Measurements from ENCODE around the gene CCDC24. TPM values are rescaled to one million over a fixed set of nuclear protein-coding genes. Genes with fewer than 3 reads are reported as not detected.

Gene CCDC24
- 1 to 10 TPM; 1.0 to 1.8 (median 1.2) TPM for total RNA-seq

DNA sequence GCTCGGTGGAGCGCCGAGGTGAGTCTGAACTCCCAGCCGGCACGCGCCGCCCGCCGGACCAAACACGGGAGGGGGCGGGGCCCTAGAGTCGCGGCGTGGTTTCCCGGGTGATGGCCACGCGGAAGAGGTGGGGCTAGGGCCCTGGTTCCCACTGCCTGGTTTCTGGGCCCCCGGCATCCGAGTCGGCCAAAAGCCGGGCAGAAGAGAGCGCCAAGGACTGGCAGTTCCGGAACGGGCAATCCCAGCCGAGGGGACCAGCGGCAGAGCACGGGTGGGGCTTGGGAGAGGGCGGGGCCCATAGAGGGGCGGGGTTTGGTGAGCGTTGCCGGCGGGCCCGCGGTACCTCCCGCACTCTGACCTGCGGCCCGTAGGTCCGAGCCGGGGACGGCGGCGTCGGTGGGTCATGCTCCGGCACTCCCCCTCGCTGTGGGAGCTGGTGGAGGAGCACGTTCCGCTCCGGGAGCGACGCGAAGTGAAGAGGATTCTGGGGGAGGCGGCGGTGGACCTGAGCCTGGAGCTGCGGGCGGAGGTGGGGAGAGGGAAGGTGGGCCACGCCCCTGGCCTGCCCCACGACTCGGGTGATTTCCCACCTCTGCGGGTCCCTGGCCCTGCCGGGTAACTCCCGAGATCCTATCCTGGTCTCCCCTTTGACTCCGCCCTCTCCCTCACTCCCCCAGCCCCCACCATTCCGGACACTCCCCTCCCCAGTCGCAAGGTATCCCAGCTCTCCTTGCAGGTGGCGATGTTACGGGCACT, at the start of gene CCDC24:
Gene CCDC24, plus strand, starts transcription at position 124 of the 756 bp plus-strand sequence. Its CDS starts 280 bp downstream, at position 404.
- ATAC-seq, result peak; percentile 85 to 86
- Mint-ChIP-seq H3K27me3 (ENCODE audit: low read depth) (no peaks in the 10 kb centered on the region), H3K4me3 (peak within 1 kb of the TSS; percentile 90), H3K4me1 (ENCODE audit: low read depth) (peaks cover 11% of the 10 kb centered on the region), H3K36me3 (ENCODE audit: insufficient read depth) (no peaks in the 10 kb centered on the region), H3K9me3 (no peaks in the 10 kb centered on the region)
- DNase-seq, result peak; percentile 64

- Mint-ChIP-seq H3K4me3 (no peak overlapping the region), H3K36me3 (ENCODE audit: insufficient read depth) (peaks cover 21% of the 10 kb centered on the region), H3K27me3 (ENCODE audit: low read depth) (no peaks in the 10 kb centered on the region), H3K4me1 (ENCODE audit: low read depth) (peaks cover 27% of the 10 kb centered on the region), H3K9me3 (no peaks in the 10 kb centered on the region)
- no peak for DNase-seq
- ATAC-seq, result no peak
These were observed 49.0 kb upstream of the CCDC24 start for GRCh38 chr1:43942411-43942810.

- Mint-ChIP-seq H3K4me3 (peak overlapping the region; percentile 93), H3K27me3 (ENCODE audit: low read depth) (no peaks in the 10 kb centered on the region), H3K9me3 (no peaks in the 10 kb centered on the region), H3K36me3 (ENCODE audit: insufficient read depth) (peaks cover 15% of the 10 kb centered on the region), H3K4me1 (ENCODE audit: low read depth) (peaks cover 48% of the 10 kb centered on the region)
- ATAC-seq (no peak), DNase-seq (no peak)
These were observed 46.5 kb upstream of the CCDC24 start for GRCh38 chr1:43944860-43945259.

GRCh38 chr1:43945674-43946235, 45.6 kb upstream of the CCDC24 start:
- Mint-ChIP-seq H3K4me1 (ENCODE audit: low read depth) (peaks cover 52% of the 10 kb centered on the region), H3K27me3 (ENCODE audit: low read depth) (no peaks in the 10 kb centered on the region), H3K36me3 (ENCODE audit: insufficient read depth) (peaks cover 18% of the 10 kb centered on the region)

GRCh38 chr1:43946236-43947060, 45.0 kb upstream of the CCDC24 start, which contains the start of gene IPO13:
TSS of gene IPO13 (plus strand) at chr1:43946950. CDS start at chr1:43947601, 651 bp downstream.
- H3K4me1 Mint-ChIP-seq (ENCODE audit: low read depth), result peaks cover 52% of the 10 kb centered on the region
- peaks cover 20% of the 10 kb centered on the region for H3K36me3 Mint-ChIP-seq (ENCODE audit: insufficient read depth)
- ATAC-seq (peak; percentile 96), DNase-seq (peak; percentile 93)
- H3K4me3 Mint-ChIP-seq, result peak within 1 kb of the TSS; percentile 93
- no peaks in the 10 kb centered on the region for H3K9me3 Mint-ChIP-seq
- no peaks in the 10 kb centered on the region for H3K27me3 Mint-ChIP-seq (ENCODE audit: low read depth)

More at GRCh38 chr1:43945674-43946235, 45.6 kb upstream of the CCDC24 start:
- no peak for ATAC-seq
- peak overlapping the region; percentile 93 for H3K4me3 Mint-ChIP-seq
- DNase-seq, result no peak
- H3K9me3 Mint-ChIP-seq, result no peaks in the 10 kb centered on the region

DNA sequence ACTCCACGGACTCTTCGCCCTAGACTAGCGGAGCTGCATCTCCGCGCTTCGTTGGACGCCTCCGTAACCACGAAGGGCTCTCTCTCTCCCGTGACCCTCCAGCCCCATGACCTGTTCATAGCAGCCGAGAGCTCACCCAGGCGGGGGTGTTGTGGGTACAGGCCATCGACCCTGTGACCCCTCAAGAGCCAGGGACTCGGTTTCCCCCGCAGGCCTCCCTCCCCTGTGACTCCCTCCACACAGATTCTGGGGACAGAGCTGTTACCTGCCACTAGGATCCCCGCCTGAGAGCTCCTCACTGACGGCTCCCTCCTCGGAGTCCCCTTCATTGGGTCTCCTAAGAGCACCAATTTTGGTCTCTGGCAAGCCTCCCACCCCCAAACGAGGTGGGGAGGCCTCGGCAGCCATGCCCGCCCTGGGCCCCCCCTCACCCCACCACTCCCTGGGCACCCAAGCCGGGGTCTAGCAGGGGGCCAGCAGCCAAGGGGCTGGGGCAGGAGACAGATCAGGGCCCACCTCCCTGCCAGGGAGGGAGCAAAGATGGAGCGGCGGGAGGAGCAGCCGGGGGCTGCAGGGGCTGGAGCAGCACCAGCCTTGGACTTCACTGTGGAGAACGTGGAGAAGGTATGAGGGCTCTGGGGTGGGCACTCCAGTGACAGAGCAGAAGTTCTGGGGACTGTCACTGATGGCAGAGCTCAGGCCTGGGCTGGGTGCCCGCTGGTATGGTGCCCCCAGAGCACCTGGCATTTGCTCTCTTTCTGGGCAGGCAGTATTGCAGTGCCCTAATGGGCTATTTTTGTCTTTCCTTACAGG, 44.1 kb upstream of the CCDC24 start:
- Mint-ChIP-seq H3K27me3 (ENCODE audit: low read depth) (no peaks in the 10 kb centered on the region), H3K9me3 (no peaks in the 10 kb centered on the region), H3K4me1 (ENCODE audit: low read depth) (peaks cover 52% of the 10 kb centered on the region), H3K4me3 (peak overlapping the region; percentile 93), H3K36me3 (ENCODE audit: insufficient read depth) (peaks cover 17% of the 10 kb centered on the region)
- no peak for DNase-seq
- peak; percentile 2 for ATAC-seq

- no peaks in the 10 kb centered on the region for H3K27me3 Mint-ChIP-seq (ENCODE audit: low read depth)
- H3K36me3 Mint-ChIP-seq (ENCODE audit: insufficient read depth), result peaks cover 15% of the 10 kb centered on the region
- DNase-seq, result no peak
- H3K4me1 Mint-ChIP-seq (ENCODE audit: low read depth), result peaks cover 50% of the 10 kb centered on the region
- H3K4me3 Mint-ChIP-seq, result peak overlapping the region; percentile 93
- no peak for ATAC-seq
- H3K9me3 Mint-ChIP-seq, result no peaks in the 10 kb centered on the region
These were observed 43.4 kb upstream of the CCDC24 start for GRCh38 chr1:43947874-43948437.

DNA sequence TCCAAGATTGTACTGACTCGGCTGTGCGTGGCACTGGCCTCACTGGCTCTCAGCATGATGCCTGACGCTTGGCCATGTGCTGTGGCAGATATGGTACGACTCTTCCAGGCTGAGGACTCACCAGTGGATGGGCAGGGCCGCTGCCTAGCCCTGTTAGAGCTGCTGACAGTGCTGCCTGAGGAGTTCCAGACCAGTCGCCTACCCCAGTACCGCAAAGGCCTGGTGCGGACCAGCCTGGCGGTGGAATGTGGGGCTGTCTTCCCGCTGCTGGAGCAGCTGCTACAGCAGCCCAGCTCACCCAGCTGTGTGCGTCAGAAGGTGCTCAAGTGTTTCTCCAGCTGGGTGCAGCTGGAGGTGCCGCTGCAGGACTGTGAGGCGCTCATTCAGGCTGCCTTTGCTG, 41.7 kb upstream of the CCDC24 start:
- Mint-ChIP-seq H3K9me3 (no peaks in the 10 kb centered on the region), H3K4me1 (ENCODE audit: low read depth) (peaks cover 43% of the 10 kb centered on the region), H3K36me3 (ENCODE audit: insufficient read depth) (peaks cover 12% of the 10 kb centered on the region), H3K4me3 (no peak overlapping the region), H3K27me3 (ENCODE audit: low read depth) (no peaks in the 10 kb centered on the region)
- ATAC-seq (no peak), DNase-seq (no peak)

DNA sequence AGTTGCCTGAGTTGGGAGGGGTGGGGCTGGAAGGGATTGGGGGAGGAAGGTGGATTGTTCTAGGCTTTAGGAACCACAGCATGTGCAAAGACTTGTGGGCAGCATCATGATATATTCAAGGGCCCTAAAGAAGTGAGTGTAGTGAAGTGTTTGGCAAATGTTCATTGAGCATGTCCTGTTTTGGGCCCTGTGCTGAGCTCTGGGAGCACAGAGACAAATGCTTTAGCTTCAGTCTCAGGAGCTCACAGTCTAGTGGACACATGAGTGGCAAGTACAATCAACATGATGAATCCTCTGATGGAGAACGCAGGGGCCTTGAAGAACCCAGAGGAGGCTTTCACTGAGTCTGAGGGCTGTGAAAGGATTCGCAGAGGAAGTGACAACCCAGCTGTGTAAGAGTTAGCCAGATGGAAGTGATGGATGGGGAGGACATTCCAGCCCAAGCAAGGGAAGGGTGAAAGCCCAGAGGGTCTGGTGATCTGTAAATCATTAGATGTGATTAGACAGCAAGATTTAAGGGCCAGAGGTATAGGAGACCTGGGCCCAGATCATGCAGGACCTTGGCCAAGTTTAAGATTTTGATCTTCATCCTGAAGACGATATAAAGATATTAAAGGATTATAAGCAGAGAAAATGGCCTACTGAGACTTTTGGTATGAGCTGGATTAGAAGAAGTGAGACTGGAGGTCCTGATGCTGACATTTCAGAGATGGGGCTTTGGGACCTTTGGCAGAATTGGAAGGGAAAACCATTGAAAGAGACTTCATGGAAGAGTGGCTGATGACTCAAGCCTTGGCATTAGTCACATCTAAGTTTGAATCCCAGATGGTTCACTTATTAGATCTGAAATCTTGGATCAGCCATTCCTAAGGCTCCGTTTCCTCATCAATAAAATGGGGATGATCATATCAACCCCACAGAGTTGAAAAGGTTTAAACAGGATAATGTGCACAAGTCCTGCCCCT, 40.1 kb upstream of the CCDC24 start:
- no peak overlapping the region for H3K4me3 Mint-ChIP-seq
- peaks cover 9% of the 10 kb centered on the region for H3K36me3 Mint-ChIP-seq (ENCODE audit: insufficient read depth)

DNA sequence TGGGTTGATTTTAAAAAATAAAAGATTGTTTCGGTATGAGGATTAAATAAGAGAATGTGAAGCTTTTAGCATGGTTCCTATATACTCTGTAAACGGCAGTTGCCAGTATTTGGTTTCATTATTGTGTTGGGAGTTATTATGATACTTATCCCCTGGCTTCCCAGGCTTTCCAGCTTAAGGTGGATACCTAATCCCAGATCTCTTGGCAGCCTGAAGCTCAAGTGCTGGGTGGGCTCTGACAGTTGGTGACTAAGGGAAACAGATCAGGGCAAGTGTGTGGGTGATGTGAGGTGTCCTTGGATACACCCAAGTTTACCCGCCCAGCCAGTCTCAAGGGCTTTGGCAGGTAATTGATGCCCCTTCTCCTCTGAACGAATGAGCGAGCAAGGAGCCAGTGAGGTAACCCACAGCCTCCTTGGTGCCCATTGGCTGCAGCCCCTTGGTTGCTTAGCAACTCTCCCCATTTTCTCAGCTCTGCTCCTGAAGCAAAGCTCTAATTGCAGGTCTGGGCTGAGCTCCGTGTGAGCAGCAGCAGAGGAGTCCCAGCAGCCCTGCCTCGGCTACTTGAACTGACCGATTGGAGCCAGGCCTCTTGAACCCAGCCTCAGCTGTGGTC, 38.6 kb upstream of the CCDC24 start:
- no peak for DNase-seq
- no peak overlapping the region for H3K4me3 Mint-ChIP-seq
- peaks cover 13% of the 10 kb centered on the region for H3K36me3 Mint-ChIP-seq (ENCODE audit: insufficient read depth)
- no peak for ATAC-seq
- no peaks in the 10 kb centered on the region for H3K9me3 Mint-ChIP-seq
- no peaks in the 10 kb centered on the region for H3K27me3 Mint-ChIP-seq (ENCODE audit: low read depth)
- H3K4me1 Mint-ChIP-seq (ENCODE audit: low read depth), result peaks cover 24% of the 10 kb centered on the region

More for the DNA sequence above, 40.1 kb upstream of the CCDC24 start:
- H3K9me3 Mint-ChIP-seq, result no peaks in the 10 kb centered on the region
- peaks cover 29% of the 10 kb centered on the region for H3K4me1 Mint-ChIP-seq (ENCODE audit: low read depth)
- no peak for ATAC-seq
- DNase-seq, result no peak
- no peaks in the 10 kb centered on the region for H3K27me3 Mint-ChIP-seq (ENCODE audit: low read depth)

GRCh38 chr1:43953361-43953760, 38.0 kb upstream of the CCDC24 start:
- DNase-seq (no peak), ATAC-seq (no peak)
- Mint-ChIP-seq H3K27me3 (ENCODE audit: low read depth) (no peaks in the 10 kb centered on the region), H3K9me3 (no peaks in the 10 kb centered on the region), H3K36me3 (ENCODE audit: insufficient read depth) (peaks cover 18% of the 10 kb centered on the region), H3K4me3 (no peak overlapping the region), H3K4me1 (ENCODE audit: low read depth) (peaks cover 19% of the 10 kb centered on the region)

DNA sequence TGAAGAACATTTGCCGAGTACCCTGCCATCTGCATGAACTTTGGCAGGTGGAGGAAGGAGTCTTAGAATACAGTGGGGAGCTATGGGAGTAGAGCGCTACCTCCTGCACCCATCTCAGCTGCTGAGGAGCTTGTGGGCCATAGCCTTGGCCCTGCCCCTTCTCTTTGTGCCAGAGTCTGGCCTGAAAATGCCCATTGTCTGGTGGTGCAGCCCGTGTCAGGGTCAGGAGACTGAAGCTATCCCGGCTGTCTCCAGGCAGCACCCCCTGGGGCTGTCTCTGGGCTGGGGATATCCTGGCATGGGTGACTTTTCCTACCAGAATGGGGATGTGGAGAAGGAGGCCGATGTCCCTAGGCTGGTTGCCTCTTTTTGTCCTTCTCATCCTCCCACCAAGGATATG, 37.4 kb upstream of the CCDC24 start:
- Mint-ChIP-seq H3K36me3 (ENCODE audit: insufficient read depth) (peaks cover 22% of the 10 kb centered on the region), H3K27me3 (ENCODE audit: low read depth) (no peaks in the 10 kb centered on the region), H3K4me3 (no peak overlapping the region), H3K4me1 (ENCODE audit: low read depth) (peaks cover 12% of the 10 kb centered on the region), H3K9me3 (no peaks in the 10 kb centered on the region)
- DNase-seq (no peak), ATAC-seq (no peak)

Measured in activated T-cell treated with anti-CD3 and anti-CD28 coated beads, Interleukin-2, amount 50 U/mL, for 4 hours (primary cell).